GM23338 (cell line): ENCODE results near the gene SIDT1.

Source experiments
- CREB1 ChIP-seq: fragments of 250-450 bp; sonication (Bioruptor Pico); IDR thresholded peaks from 2 replicates; pipeline ENCODE4 v1.5.0; 2020; ENCODE audit warnings: low read depth, mild to moderate bottlenecking, moderate library complexity
- CTCF ChIP-seq, 2 experiments: fragments of 200-600 bp in 1 of 2; sonication (generic) in 1 of 2; conservative IDR thresholded peaks; 2 replicates each; pipeline versions ENCODE4 v1.5.1 to v1.6.1; 2016 to 2017; ENCODE audit warnings: antibody characterized with exemption in 2 of 2, low read depth in 2 of 2, mild to moderate bottlenecking in 2 of 2, moderate library complexity in 1 of 2
- JUNB ChIP-seq: IDR thresholded peaks from one replicate; pipeline ENCODE4 v1.6.1; 2016; ENCODE audit warnings: antibody characterized with exemption; ENCODE audit not compliant: unreplicated experiment
- POLR2AphosphoS5 ChIP-seq: IDR thresholded peaks from 2 replicates; pipeline ENCODE4 v1.6.1; 2016; ENCODE audit warnings: antibody characterized with exemption, low read depth

DNA sequence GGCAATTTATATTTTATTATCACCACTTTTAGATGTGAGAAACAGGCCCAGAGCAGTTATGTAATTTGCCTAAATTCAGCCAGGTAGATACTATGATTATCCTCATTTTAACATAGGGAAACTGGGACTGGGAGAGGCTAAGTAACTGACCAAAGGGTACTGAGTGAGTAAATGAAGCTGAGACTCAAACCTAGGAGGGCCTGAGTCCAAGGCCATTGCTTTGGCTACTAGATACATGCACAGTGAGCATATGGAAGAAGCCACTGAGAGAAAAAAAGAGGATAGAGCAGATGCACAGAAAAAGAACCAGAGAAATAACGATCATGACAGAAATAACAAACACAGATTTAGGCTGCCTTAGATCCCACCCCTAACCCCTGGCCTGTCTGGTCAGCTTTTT lies 130.5 kb downstream of the SIDT1 start:
- TF ChIP-seq CTCF (conservative IDR thresholded peaks at IDR 0.05; ENCODE audit: low read depth in 2 of 2), result no peak
- no peak for TF ChIP-seq POLR2AphosphoS5
- TF ChIP-seq JUNB, result no peak
- no peak for TF ChIP-seq CREB1
